ENCODE measurements around the gene ZFYVE19. TPM values are rescaled to one million over a fixed set of nuclear protein-coding genes. Genes with fewer than 3 reads are reported as not detected.

The ZFYVE19 gene
- total RNA-seq, 1 experiment from 2014 or later = 19.2 TPM

- CTCF ChIA-PET = interaction anchor here (0.6 to 4.1 kb wide), 6 partner anchors 9 to 170 kb away, joined by 3 to 18 read pairs (median 6); no protein-coding TSS in a partner anchor
- no peak for TF ChIP-seq CTCF (IDR thresholded peaks at IDR 0.05; ENCODE audit: unreplicated experiment)
- Mint-ChIP-seq H3K27me3 (ENCODE audit: insufficient read depth, unreplicated experiment) (no peaks in the 10 kb centered on the region), H3K4me1 (ENCODE audit: insufficient read depth, unreplicated experiment) (peaks cover 33% of the 10 kb centered on the region), H3K36me3 (ENCODE audit: insufficient read depth, unreplicated experiment) (peaks cover 21% of the 10 kb centered on the region), H3K9me3 (ENCODE audit: unreplicated experiment) (no peaks in the 10 kb centered on the region), H3K27ac (ENCODE audit: low read depth, unreplicated experiment) (peak overlapping the region; percentile 70), H3K4me3 (ENCODE audit: unreplicated experiment) (no peak overlapping the region)
- intact Hi-C loops (cut with micrococcal nuclease) = loop anchor here (2.0 kb wide), 1 partner anchor 53 kb away; no protein-coding TSS in a partner anchor
- BruUV-seq (replicated peaks) = no TSS peak
- DNase-seq (ENCODE audit: unreplicated experiment) = peak; percentile 99
- POLR2A ChIA-PET = interaction anchor here (0.5 to 2.3 kb wide), 7 partner anchors 11 to 224 kb away, joined by 4 to 7 read pairs (median 6); partner anchors contain the start of genes DNAJC17, RPUSD2, SPINT1 and ZFYVE19
Measured at GRCh38 chr15:40793216-40793989, 13.5 kb upstream of the ZFYVE19 start.

- Mint-ChIP-seq H3K36me3 (ENCODE audit: insufficient read depth, unreplicated experiment) (peaks cover 31% of the 10 kb centered on the region), H3K4me1 (ENCODE audit: insufficient read depth, unreplicated experiment) (peaks cover 32% of the 10 kb centered on the region), H3K27ac (ENCODE audit: low read depth, unreplicated experiment) (peak overlapping the region; percentile 8), H3K9me3 (ENCODE audit: unreplicated experiment) (no peaks in the 10 kb centered on the region), H3K27me3 (ENCODE audit: insufficient read depth, unreplicated experiment) (no peaks in the 10 kb centered on the region), H3K4me3 (ENCODE audit: unreplicated experiment) (no peak overlapping the region)
- POLR2A ChIA-PET = interaction anchor here (1.5 kb wide), 1 partner anchor 9 kb away, joined by 4 read pairs; no protein-coding TSS in a partner anchor
- no peak for TF ChIP-seq CTCF (IDR thresholded peaks at IDR 0.05; ENCODE audit: unreplicated experiment)
- CTCF ChIA-PET = interaction anchor here (0.6 to 1.1 kb wide), 4 partner anchors 9 to 86 kb away, joined by 3 to 4 read pairs (median 3); no protein-coding TSS in a partner anchor
- no peak for DNase-seq (ENCODE audit: unreplicated experiment)
- no TSS peak for BruUV-seq (replicated peaks)
- intact Hi-C loops (cut with micrococcal nuclease) = no loop called here
Measured at GRCh38 chr15:40796041-40796440, 10.8 kb upstream of the ZFYVE19 start.

GRCh38 chr15:40796512-40796911 is 10.4 kb upstream of the ZFYVE19 start:
- POLR2A ChIA-PET = interaction anchor here (0.7 to 1.5 kb wide), 3 partner anchors 9 to 47 kb away, joined by 3 to 4 read pairs (median 3); no protein-coding TSS in a partner anchor
- CTCF ChIA-PET = interaction anchor here (0.6 to 1.2 kb wide), 6 partner anchors 9 to 89 kb away, joined by 3 to 5 read pairs (median 4); no protein-coding TSS in a partner anchor
- Mint-ChIP-seq H3K9me3 (ENCODE audit: unreplicated experiment) (no peaks in the 10 kb centered on the region), H3K27ac (ENCODE audit: low read depth, unreplicated experiment) (no peak overlapping the region), H3K4me1 (ENCODE audit: insufficient read depth, unreplicated experiment) (peaks cover 32% of the 10 kb centered on the region), H3K36me3 (ENCODE audit: insufficient read depth, unreplicated experiment) (peaks cover 36% of the 10 kb centered on the region), H3K4me3 (ENCODE audit: unreplicated experiment) (no peak overlapping the region), H3K27me3 (ENCODE audit: insufficient read depth, unreplicated experiment) (no peaks in the 10 kb centered on the region)
- no TSS peak for BruUV-seq (replicated peaks)
- intact Hi-C loops (cut with micrococcal nuclease) = no loop called here
- TF ChIP-seq CTCF (IDR thresholded peaks at IDR 0.05; ENCODE audit: unreplicated experiment) = no peak
- DNase-seq (ENCODE audit: unreplicated experiment) = no peak

- H3K4me1 Mint-ChIP-seq (ENCODE audit: insufficient read depth, unreplicated experiment) = peaks cover 21% of the 10 kb centered on the region
- CTCF ChIA-PET = interaction anchor here (1.0 to 1.2 kb wide), 2 partner anchors 13 to 15 kb away, joined by 3 read pairs; no protein-coding TSS in a partner anchor
- no peak for DNase-seq (ENCODE audit: unreplicated experiment)
- peaks cover 37% of the 10 kb centered on the region for H3K36me3 Mint-ChIP-seq (ENCODE audit: insufficient read depth, unreplicated experiment)
- no TSS peak for BruUV-seq (replicated peaks)
- TF ChIP-seq CTCF (IDR thresholded peaks at IDR 0.05; ENCODE audit: unreplicated experiment) = no peak
- H3K9me3 Mint-ChIP-seq (ENCODE audit: unreplicated experiment) = no peaks in the 10 kb centered on the region
- POLR2A ChIA-PET = no interaction called here
- H3K27ac Mint-ChIP-seq (ENCODE audit: low read depth, unreplicated experiment) = no peak overlapping the region
- intact Hi-C loops (cut with micrococcal nuclease) = no loop called here
- H3K27me3 Mint-ChIP-seq (ENCODE audit: insufficient read depth, unreplicated experiment) = no peaks in the 10 kb centered on the region
- H3K4me3 Mint-ChIP-seq (ENCODE audit: unreplicated experiment) = no peak overlapping the region
Measured at GRCh38 chr15:40799523-40799922, 7.4 kb upstream of the ZFYVE19 start.
